Thyroid gland (tissue), 4 donors: Measurements from ENCODE around the gene VWA1.

Experiments
- POLR2A ChIP-seq, 2 donors: fragments of 450-650 bp; IDR thresholded peaks; one replicate each; pipeline ENCODE4 v1.6.1; 2017; ENCODE audit warnings: antibody characterized with exemption in 2 of 2, mild to moderate bottlenecking in 2 of 2, moderate library complexity in 1 of 2
- TF ChIP-seq, protein P1 (sequence below), 6 experiments: fragments of 200-600 bp in 3 of 6; fragments of 450-650 bp in 3 of 6; sonication (generic) in 3 of 6; IDR thresholded peaks; one replicate each; pipeline ENCODE4 v1.5.1; 2016 to 2019; ENCODE audit warnings: antibody characterized with exemption in 6 of 6, mild to moderate bottlenecking in 2 of 6, inconsistent platforms in 1 of 6, moderate library complexity in 1 of 6

DNA sequence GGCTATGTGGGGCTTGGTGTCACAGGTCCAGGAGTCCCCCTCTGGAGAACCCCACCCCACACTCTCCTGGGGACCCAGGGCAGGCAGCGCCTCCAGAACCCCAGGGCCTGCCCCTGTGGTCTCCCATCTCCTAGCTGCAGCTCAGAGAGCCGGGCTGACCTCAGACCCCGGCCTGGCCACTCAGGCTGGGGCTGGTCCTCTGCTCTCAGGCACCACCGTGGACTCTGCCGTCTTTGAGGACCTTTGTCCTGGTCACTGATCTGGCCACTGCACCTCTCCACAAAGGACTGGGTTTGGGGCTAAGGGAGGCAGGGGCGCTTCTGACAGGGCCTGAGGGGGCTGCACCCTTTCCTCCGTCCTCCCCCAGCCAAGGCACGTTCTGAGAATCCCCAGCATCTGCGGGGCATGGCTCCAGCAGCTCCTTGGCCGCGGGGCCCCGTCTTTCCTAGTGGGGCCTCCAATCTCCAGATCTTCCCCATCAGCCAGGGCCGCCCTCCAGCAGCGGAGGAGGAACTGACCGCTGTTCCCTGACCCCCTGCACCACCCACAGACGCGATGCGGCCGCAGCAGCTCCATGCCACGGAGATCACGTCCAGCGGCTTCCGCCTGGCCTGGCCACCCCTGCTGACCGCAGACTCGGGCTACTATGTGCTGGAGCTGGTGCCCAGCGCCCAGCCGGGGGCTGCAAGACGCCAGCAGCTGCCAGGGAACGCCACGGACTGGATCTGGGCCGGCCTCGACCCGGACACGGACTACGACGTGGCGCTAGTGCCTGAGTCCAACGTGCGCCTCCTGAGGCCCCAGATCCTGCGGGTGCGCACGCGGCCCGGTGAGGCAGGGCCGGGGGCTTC, 3.3 kb downstream of the VWA1 start:
- TF ChIP-seq, protein P1, sequence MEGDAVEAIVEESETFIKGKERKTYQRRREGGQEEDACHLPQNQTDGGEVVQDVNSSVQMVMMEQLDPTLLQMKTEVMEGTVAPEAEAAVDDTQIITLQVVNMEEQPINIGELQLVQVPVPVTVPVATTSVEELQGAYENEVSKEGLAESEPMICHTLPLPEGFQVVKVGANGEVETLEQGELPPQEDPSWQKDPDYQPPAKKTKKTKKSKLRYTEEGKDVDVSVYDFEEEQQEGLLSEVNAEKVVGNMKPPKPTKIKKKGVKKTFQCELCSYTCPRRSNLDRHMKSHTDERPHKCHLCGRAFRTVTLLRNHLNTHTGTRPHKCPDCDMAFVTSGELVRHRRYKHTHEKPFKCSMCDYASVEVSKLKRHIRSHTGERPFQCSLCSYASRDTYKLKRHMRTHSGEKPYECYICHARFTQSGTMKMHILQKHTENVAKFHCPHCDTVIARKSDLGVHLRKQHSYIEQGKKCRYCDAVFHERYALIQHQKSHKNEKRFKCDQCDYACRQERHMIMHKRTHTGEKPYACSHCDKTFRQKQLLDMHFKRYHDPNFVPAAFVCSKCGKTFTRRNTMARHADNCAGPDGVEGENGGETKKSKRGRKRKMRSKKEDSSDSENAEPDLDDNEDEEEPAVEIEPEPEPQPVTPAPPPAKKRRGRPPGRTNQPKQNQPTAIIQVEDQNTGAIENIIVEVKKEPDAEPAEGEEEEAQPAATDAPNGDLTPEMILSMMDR (IDR thresholded peaks at IDR 0.05), result no peak
- TF ChIP-seq POLR2A (IDR thresholded peaks at IDR 0.05), result no peak
